K562 (cell line): ENCODE results near the gene LGALS3BP. TPM values are rescaled to one million over a fixed set of nuclear protein-coding genes. Genes with fewer than 3 reads are reported as not detected.

Source experiments
- CBX3 ChIP-seq, 2 experiments: IDR thresholded peaks; 1 replicate in 1 of 2; 2 replicates in 1 of 2; pipeline ENCODE4 v1.6.1; 2012; ENCODE audit warnings: inconsistent platforms in 2 of 2, low read length in 2 of 2, borderline replicate concordance in 1 of 2, control low read depth in 1 of 2
- CEBPZ ChIP-seq: fragments of 150-350 bp; IDR thresholded peaks from 2 replicates; pipeline ENCODE4 v1.6.1; 2014; ENCODE audit warnings: low read depth, mild to moderate bottlenecking, low read length, borderline replicate concordance
- KLF1 ChIP-seq: fragments of 450-650 bp; IDR thresholded peaks from 2 replicates; pipeline ENCODE4 v1.6.1; 2016; ENCODE audit warnings: missing genetic modification characterization, missing compliant biosample characterization
- NR2C2 ChIP-seq, 2 experiments: fragments of 200-800 bp in 1 of 2; sonication (Bioruptor generic) in 1 of 2; sonication (generic) in 1 of 2; formaldehyde crosslinking in 1 of 2; IDR thresholded peaks; 2 replicates each; pipeline versions ENCODE4 v1.6.1 to v1.8.0; 2016 to 2022; ENCODE audit warnings: mild to moderate bottlenecking in 1 of 2, missing compliant biosample characterization in 1 of 2, missing genetic modification characterization in 1 of 2, missing genetic modification reagents in 1 of 2
- POLR2A ChIP-seq: fragments of 450-650 bp; conservative IDR thresholded peaks from 2 replicates; pipeline ENCODE4 v1.6.1; 2016
- PTBP1 ChIP-seq: fragments of 200-400 bp; formaldehyde crosslinking; IDR thresholded peaks from 2 replicates; pipeline ENCODE4 v1.6.1; 2017; ENCODE audit warnings: low read depth, low read length
- SMARCA4 ChIP-seq: fragments of 450-650 bp; IDR thresholded peaks from 2 replicates; pipeline ENCODE4 v1.6.1; 2016
- SNRNP70 ChIP-seq: fragments of 200-400 bp; formaldehyde crosslinking; optimal IDR thresholded peaks from 2 replicates; pipeline ENCODE3; 2017; ENCODE audit warnings: low read depth, low read length
- SP2 ChIP-seq: IDR thresholded peaks from 2 replicates; pipeline ENCODE4 v1.6.1; 2011; ENCODE audit warnings: mild to moderate bottlenecking, low read depth, low read length, moderate library complexity; ENCODE audit not compliant: poor library complexity, severe bottlenecking; ENCODE audit errors: extremely low read depth
- SRSF9 ChIP-seq: fragments of 200-400 bp; formaldehyde crosslinking; IDR thresholded peaks from 2 replicates; pipeline ENCODE4 v1.6.1; 2017; ENCODE audit warnings: low read depth, low read length, borderline replicate concordance
- ZBTB5 ChIP-seq: fragments of 450-650 bp; IDR thresholded peaks from 2 replicates; pipeline ENCODE4 v1.6.1; 2017; ENCODE audit warnings: antibody characterized with exemption
- ZBTB7A ChIP-seq: IDR thresholded peaks from 2 replicates; pipeline ENCODE4 v1.6.1; 2011; ENCODE audit warnings: low read depth, mild to moderate bottlenecking, low read length, moderate library complexity, borderline replicate concordance; ENCODE audit not compliant: control insufficient read depth
- ZNF75A ChIP-seq: fragments of 450-650 bp; formaldehyde crosslinking; IDR thresholded peaks from 2 replicates; pipeline ENCODE4 v1.4.0; 2020; ENCODE audit warnings: mild to moderate bottlenecking
- polyA plus RNA-seq, 8 experiments: library from polyadenylated mRNA; depleted of rRNA in 4 of 8; stranded (reverse) in 5 of 8; unstranded in 3 of 8; fragments of >200 nt; fragmentation: Nextera tagmentation in 2 of 8; fragmentation: Illumina TruSeq in 1 of 8; extraction: Ambion mirVana in 2 of 8; extraction: Trizol in 1 of 8; gene quantifications; 2 replicates each; pipeline versions ENCODE4 v1.2.1 to v1.2.3, GENCODE V29; 2011 to 2014; ENCODE audit warnings: inconsistent platforms in 1 of 8, missing spikeins in 1 of 8
- total RNA-seq, 7 experiments: library from RNA; depleted of rRNA in 6 of 7; stranded (reverse); fragments of >200 nt in 6 of 7; fragmentation: Illumina TruSeq in 2 of 7; extraction: Trizol in 2 of 7; gene quantifications; 2 replicates each; pipeline versions ENCODE4 v1.2.1 to v1.2.3, GENCODE V29; 2011 to 2021; ENCODE audit warnings: low replicate concordance in 1 of 7
- TF ChIP-seq, protein P1 (sequence below): fragments of 450-650 bp; IDR thresholded peaks from 2 replicates; pipeline ENCODE4 v1.6.1; 2016; ENCODE audit warnings: low read depth

Gene LGALS3BP
- total and polyA plus RNA-seq, 9 of the 15 experiments (the other 6 are each of a cell fraction or from before 2014, with no cell fraction given), result 0.39 to 5.3 (median 3.2) TPM

- TF ChIP-seq, protein P1, sequence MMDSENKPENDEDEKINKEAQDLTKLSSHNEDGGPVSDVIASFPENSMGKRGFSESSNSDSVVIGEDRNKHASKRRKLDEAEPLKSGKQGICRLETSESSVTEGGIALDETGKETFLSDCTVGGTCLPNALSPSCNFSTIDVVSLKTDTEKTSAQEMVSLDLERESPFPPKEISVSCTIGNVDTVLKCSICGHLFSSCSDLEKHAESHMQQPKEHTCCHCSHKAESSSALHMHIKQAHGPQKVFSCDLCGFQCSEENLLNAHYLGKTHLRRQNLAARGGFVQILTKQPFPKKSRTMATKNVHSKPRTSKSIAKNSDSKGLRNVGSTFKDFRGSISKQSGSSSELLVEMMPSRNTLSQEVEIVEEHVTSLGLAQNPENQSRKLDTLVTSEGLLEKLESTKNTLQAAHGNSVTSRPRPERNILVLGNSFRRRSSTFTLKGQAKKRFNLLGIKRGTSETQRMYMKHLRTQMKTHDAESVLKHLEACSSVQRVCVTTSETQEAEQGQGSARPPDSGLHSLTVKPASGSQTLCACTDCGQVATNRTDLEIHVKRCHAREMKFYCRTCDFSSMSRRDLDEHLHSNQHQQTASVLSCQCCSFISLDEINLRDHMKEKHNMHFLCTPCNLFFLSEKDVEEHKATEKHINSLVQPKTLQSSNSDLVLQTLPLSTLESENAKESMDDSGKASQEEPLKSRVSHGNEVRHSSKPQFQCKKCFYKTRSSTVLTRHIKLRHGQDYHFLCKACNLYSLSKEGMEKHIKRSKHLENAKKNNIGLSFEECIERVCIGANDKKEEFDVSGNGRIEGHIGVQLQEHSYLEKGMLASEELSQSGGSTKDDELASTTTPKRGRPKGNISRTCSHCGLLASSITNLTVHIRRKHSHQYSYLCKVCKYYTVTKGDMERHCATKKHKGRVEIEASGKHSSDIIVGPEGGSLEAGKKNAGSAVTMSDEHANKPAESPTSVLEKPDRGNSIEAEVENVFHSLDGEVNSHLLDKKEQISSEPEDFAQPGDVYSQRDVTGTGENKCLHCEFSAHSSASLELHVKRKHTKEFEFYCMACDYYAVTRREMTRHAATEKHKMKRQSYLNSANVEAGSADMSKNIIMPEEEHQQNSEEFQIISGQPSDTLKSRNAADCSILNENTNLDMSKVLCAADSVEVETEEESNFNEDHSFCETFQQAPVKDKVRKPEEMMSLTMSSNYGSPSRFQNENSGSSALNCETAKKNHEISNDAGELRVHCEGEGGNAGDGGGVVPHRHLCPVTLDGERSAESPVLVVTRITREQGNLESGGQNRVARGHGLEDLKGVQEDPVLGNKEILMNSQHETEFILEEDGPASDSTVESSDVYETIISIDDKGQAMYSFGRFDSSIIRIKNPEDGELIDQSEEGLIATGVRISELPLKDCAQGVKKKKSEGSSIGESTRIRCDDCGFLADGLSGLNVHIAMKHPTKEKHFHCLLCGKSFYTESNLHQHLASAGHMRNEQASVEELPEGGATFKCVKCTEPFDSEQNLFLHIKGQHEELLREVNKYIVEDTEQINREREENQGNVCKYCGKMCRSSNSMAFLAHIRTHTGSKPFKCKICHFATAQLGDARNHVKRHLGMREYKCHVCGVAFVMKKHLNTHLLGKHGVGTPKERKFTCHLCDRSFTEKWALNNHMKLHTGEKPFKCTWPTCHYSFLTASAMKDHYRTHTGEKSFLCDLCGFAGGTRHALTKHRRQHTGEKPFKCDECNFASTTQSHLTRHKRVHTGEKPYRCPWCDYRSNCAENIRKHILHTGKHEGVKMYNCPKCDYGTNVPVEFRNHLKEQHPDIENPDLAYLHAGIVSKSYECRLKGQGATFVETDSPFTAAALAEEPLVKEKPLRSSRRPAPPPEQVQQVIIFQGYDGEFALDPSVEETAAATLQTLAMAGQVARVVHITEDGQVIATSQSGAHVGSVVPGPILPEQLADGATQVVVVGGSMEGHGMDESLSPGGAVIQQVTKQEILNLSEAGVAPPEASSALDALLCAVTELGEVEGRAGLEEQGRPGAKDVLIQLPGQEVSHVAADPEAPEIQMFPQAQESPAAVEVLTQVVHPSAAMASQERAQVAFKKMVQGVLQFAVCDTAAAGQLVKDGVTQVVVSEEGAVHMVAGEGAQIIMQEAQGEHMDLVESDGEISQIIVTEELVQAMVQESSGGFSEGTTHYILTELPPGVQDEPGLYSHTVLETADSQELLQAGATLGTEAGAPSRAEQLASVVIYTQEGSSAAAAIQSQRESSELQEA, result no peak
- TF ChIP-seq POLR2A (no peak), ZBTB7A (no peak), CEBPZ (no peak), SRSF9 (no peak), NR2C2 (CRISPR knock-in tag; IDR thresholded peaks at IDR 0.05) (no peak), NR2C2 (tag; IDR thresholded peaks at IDR 0.05) (0 out of 2 replicates have a peak, but pooled peaks have one; percentile 38), ZNF75A (CRISPR knock-in tag) (no peak), ZBTB5 (no peak), PTBP1 (no peak), SNRNP70 (no peak), SP2 (no peak), SMARCA4 (peak; percentile 42; the same call in 1 of the 2 replicates), KLF1 (tag) (no peak), CBX3 (IDR thresholded peaks at IDR 0.05; ENCODE audit: borderline replicate concordance in 1 of 2, low read length in 2 of 2) (no peak)
Observed at GRCh38 chr17:78958641-78959127, 21.0 kb downstream of the LGALS3BP start (continued).
